Activated gamma-delta T cell treated with anti-CD3 and anti-CD28 coated beads, Interleukin-2, amount 50 U/mL, for 16 hours (primary cell): ENCODE measurements around the gene RAB31.

ENCODE experiments used
- DNase-seq: peaks from one replicate; pipeline ENCODE4 v3.0.0-alpha.2; 2020; ENCODE audit warnings: low read depth

The RAB31 gene

GRCh38 chr18:9792565-9793245 is 84.6 kb downstream of the RAB31 start:
- no peak for DNase-seq

GRCh38 chr18:9796011-9796410 is 87.9 kb downstream of the RAB31 start:
- DNase-seq, result no peak

- DNase-seq, result no peak
Measured at GRCh38 chr18:9796935-9797549, 88.9 kb downstream of the RAB31 start.

GRCh38 chr18:9802175-9803062 is 94.3 kb downstream of the RAB31 start:
- no peak for DNase-seq

- no peak for DNase-seq
Measured at GRCh38 chr18:9803063-9803697, 95.1 kb downstream of the RAB31 start.

- DNase-seq, result no peak
Measured at GRCh38 chr18:9803698-9804516, 95.8 kb downstream of the RAB31 start.

GRCh38 chr18:9804517-9805104 is 96.5 kb downstream of the RAB31 start:
- no peak for DNase-seq

- no peak for DNase-seq
Measured at GRCh38 chr18:9806905-9807304, 98.8 kb downstream of the RAB31 start.

- no peak for DNase-seq
Measured at GRCh38 chr18:9808295-9809241, 100.5 kb downstream of the RAB31 start.

GRCh38 chr18:9809697-9810096 is 101.6 kb downstream of the RAB31 start:
- DNase-seq, result no peak

GRCh38 chr18:9810299-9810698 is 102.2 kb downstream of the RAB31 start:
- no peak for DNase-seq

GRCh38 chr18:9810994-9811705 is 103.0 kb downstream of the RAB31 start:
- no peak for DNase-seq

- DNase-seq, result no peak
Measured at GRCh38 chr18:9811978-9812377, 103.9 kb downstream of the RAB31 start.

GRCh38 chr18:9814431-9814830 is 106.3 kb downstream of the RAB31 start:
- no peak for DNase-seq

GRCh38 chr18:9817286-9817685 is 109.2 kb downstream of the RAB31 start:
- no peak for DNase-seq

GRCh38 chr18:9817725-9818422 is 109.8 kb downstream of the RAB31 start:
- no peak for DNase-seq

- DNase-seq, result no peak
Measured at GRCh38 chr18:9818423-9818734, 110.3 kb downstream of the RAB31 start.

- DNase-seq, result no peak
Measured at GRCh38 chr18:9820127-9820526, 112.0 kb downstream of the RAB31 start.

GRCh38 chr18:9820719-9821118 is 112.6 kb downstream of the RAB31 start:
- no peak for DNase-seq
